IPS DF 4.7 (cell line): ENCODE data around the gene HCK.

ENCODE experiments used
- DNase-seq: peaks from one replicate; pipeline ENCODE4 v3.0.0-alpha.2; 2013; ENCODE audit warnings: low spot score; ENCODE audit errors: extremely low read depth

Gene HCK

DNA sequence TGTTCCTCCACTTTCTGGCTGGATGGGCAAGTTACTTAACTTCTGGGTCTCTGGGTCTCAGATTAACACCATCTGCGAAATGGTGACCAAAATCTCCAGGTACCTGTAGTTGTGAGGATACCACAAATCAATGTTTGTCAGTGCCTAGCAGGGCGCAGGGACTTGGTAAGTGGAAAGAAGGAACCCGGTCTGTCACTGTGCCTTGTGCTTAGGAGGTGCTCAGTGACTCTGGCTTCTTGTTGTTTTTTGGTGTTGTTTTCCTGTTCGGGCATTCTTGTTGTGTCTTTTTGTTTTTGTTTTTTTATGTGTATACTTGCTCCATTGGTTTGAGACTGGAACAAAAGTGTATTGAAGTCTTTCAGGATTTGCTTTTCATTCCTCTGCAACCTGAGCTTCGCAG, 75.3 kb downstream of the HCK start:
- no peak for DNase-seq

DNA sequence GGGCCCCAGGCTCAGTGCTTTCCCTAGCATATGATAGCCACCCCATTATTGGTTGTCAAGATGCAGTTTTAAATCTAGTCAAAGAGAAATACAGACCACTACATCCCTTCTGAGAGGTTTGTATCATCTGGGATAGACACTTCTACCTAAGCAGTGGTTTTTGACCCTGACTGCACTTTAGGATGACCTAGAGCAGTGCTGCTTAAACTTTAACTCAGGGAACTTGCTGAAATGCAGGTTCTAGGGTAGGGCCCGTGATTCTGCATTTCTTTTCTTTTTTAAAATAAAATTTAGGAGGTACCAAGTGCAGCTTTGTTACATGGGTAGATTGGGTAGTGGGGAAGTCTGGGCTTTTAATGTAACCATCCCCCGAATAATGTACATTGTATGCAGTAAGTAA, 76.1 kb downstream of the HCK start:
- DNase-seq = no peak

- no peak for DNase-seq
Observed at GRCh38 chr20:32129863-32130262, 77.8 kb downstream of the HCK start.

DNA sequence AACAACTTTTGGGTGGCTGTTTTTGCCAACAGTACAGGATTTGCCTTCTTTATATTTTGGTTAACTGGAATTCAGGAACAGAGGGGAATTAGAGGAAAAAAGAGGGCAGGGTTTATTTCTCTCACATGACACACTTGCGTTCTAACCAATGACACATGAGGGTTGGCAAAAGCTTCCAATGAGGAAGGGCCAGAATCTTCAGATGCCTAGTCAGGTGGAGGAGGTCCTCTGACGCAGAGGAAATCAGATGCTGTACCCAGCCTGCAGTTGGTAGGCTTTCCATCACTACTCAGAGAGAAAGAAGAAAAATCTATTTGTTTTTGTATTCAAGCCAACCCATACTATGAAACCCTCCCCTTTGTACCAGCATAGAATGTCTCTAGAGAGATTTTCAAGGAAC, 78.3 kb downstream of the HCK start:
- no peak for DNase-seq

- no peak for DNase-seq
Observed at GRCh38 chr20:32130965-32131364, 78.9 kb downstream of the HCK start.

- no peak for DNase-seq
Observed at GRCh38 chr20:32132911-32133549, 81.0 kb downstream of the HCK start.

- DNase-seq = no peak
Observed at GRCh38 chr20:32134026-32134425, 82.0 kb downstream of the HCK start.

DNA sequence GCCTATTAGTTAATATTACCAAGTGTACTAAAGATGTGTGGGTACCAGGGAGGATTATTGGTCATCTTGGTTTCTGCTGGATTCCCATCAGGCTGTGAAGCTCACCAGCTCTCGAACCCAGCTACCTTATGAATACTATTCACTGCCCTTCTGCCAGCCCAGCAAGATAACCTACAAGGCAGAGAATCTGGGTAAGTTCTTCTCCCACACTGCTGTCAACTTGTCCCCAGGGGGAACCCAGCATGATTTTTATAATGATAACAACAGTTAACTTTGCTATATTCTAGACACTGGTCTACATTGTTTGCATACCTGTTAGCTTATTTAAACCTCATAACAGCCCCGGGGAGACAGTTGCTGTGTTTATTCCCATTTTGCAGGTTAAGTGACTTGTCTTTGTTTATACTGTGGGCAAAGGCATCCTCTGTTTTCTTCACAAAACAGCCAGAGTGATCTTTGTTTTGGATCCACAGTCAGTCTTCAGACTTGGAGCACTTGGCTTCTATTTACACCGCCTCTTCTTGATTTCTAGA, 84.0 kb downstream of the HCK start:
- DNase-seq = no peak

GRCh38 chr20:32138921-32139320, 86.9 kb downstream of the HCK start:
- DNase-seq = no peak

GRCh38 chr20:32139947-32140346, 87.9 kb downstream of the HCK start:
- no peak for DNase-seq

DNA sequence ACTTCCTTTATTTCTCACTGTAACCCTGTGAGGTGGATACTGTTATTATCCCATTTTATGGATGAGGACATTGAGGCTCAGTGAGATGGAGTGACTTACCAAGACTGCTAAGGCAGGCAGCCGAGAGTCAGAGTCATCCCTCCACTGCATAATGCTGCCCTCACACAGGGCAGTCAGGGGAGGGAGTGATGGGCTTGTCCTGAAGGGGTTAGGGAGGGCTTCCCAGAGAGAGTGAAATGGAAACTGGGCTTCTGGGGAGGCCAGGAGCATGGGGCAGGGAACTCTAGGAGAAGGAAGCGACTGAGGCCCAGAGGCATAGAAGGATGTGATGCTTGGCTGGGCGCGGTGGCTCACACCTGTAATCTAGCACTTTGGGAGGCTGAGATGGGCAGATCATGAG, 88.6 kb downstream of the HCK start:
- DNase-seq = no peak

DNA sequence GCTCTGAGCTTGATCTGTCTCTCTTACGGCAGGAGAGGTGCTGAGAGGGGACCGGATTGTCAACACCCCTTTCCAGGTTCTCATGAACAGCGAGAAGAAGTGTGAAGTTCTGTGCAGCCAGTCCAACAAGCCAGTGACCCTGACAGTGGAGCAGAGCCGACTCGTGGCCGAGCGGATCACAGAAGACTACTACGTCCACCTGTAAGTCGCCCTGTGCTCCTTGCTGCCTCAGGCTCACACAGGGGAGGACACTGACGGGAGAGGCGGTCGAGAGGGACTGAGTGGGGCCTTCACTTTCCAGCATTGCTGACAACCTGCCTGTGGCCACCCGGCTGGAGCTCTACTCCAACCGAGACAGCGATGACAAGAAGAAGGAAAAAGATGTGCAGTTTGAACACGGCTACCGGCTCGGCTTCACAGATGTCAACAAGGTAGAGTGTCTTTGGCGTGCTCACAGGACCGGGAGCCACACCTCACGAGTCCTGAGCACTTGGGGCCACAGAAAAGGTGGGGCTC, 89.5 kb downstream of the HCK start:
- DNase-seq = no peak

DNA sequence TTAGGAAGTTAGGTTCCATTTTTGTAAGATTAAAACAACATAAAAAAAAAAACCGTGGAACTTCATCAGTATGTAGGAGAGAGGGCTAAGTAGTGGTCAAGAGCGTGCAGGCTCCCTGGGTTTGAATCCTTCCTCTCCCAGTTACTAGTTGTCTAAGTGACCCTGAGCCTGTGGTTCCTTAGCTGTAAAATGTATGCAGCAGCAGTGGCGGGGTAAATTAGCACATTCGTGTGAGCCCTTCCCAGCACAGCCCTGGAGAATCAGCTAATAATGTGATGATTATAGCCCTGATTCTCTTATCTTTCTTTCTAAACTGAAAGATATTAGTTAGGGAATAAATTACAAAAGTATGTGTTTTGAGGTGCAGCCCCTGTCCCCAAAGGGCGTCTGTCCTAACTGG, 90.0 kb downstream of the HCK start:
- DNase-seq = no peak

- DNase-seq = no peak
Observed at GRCh38 chr20:32142991-32143390, 90.9 kb downstream of the HCK start.

- DNase-seq = no peak
Observed at GRCh38 chr20:32144898-32145662, 93.0 kb downstream of the HCK start.

- DNase-seq = no peak
Observed at GRCh38 chr20:32149566-32150170, 97.6 kb downstream of the HCK start.

DNA sequence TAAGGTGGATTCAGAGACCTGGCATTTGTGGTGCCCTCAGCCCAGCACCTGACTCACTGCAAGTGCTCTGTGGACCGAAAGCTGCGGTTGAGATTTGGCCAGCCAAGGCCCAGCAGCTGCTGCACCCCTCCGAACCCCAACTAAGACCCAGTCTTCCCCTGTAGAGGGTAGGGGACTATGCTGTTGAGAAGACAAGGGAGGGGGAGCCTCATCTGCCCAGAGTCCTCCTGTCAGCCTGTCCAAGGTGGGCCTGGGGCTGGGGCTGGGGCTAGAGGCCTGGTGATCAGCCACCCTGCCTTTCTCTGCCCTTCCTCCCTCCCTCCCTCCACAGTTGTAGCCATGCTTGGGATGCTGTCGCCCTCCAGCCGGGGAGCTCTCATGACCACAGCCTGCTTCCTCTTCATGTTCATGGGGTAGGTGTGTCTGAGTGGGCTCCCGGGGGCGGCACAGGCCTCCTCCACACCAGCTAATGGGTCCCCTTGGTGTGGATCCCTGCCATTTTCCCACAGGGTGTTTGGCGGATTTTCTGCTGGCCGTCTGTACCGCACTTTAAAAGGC, 98.3 kb downstream of the HCK start:
- no peak for DNase-seq
